GM18861 (cell line): ENCODE measurements around the gene CKM.
A peak's percentile ranks its signal among the peaks of the same experiment; 100 is the strongest.

Experiments used
- ATAC-seq: cut with Tn5 transposase; IDR thresholded peaks from one replicate; pipeline ENCODE4 v1.9.1; 2021; ENCODE audit not compliant: unreplicated experiment

The CKM gene

GRCh38 chr19:45322744-45323281 lies at the start of gene CKM:
CKM (minus strand) TSS chr19:45322875; CDS start chr19:45319713, 3,162 bp downstream.
- ATAC-seq, result no peak

GRCh38 chr19:45370410-45371204 lies 47.9 kb upstream of the CKM start, which contains the start of gene ERCC2:
ERCC2 (minus strand) TSS chr19:45370573; CDS start chr19:45370540, 33 bp downstream.
- peak; percentile 95 for ATAC-seq

- no peak for ATAC-seq
Measured at GRCh38 chr19:45368737-45369340, 46.2 kb upstream of the CKM start.

- no peak for ATAC-seq
Measured at GRCh38 chr19:45368127-45368526, 45.5 kb upstream of the CKM start.

- ATAC-seq, result no peak
Measured at GRCh38 chr19:45364696-45365095, 42.0 kb upstream of the CKM start.

- ATAC-seq, result no peak
Measured at GRCh38 chr19:45363861-45364459, 41.3 kb upstream of the CKM start.

- no peak for ATAC-seq
Measured at GRCh38 chr19:45362291-45362690, 39.6 kb upstream of the CKM start.

GRCh38 chr19:45361608-45362007 lies 38.9 kb upstream of the CKM start:
- ATAC-seq, result no peak

- no peak for ATAC-seq
Measured at GRCh38 chr19:45358213-45358792, 35.6 kb upstream of the CKM start.

GRCh38 chr19:45357445-45357783 lies 34.7 kb upstream of the CKM start:
- no peak for ATAC-seq

GRCh38 chr19:45356760-45357444 lies 34.2 kb upstream of the CKM start:
- ATAC-seq, result no peak

- no peak for ATAC-seq
Measured at GRCh38 chr19:45355910-45356309, 33.2 kb upstream of the CKM start.

GRCh38 chr19:45355402-45355801 lies 32.7 kb upstream of the CKM start:
- ATAC-seq, result no peak

GRCh38 chr19:45354241-45354842 lies 31.7 kb upstream of the CKM start:
- ATAC-seq, result no peak

- no peak for ATAC-seq
Measured at GRCh38 chr19:45352914-45353796, 30.5 kb upstream of the CKM start.

GRCh38 chr19:45352471-45352870 lies 29.8 kb upstream of the CKM start:
- ATAC-seq, result no peak

- ATAC-seq, result no peak
Measured at GRCh38 chr19:45352062-45352461, 29.4 kb upstream of the CKM start.

- ATAC-seq, result no peak
Measured at GRCh38 chr19:45351401-45351952, 28.8 kb upstream of the CKM start.

GRCh38 chr19:45350477-45351058 lies 27.9 kb upstream of the CKM start:
- no peak for ATAC-seq
